Activated T-cell treated with anti-CD3 and anti-CD28 coated beads for 24 hours (primary cell): Measurements from ENCODE around the gene CPEB1.

ENCODE experiments used
- DNase-seq: peaks from one replicate; pipeline ENCODE4 v3.0.0-alpha.2; 2020; ENCODE audit warnings: low read depth

CPEB1 gene

DNA sequence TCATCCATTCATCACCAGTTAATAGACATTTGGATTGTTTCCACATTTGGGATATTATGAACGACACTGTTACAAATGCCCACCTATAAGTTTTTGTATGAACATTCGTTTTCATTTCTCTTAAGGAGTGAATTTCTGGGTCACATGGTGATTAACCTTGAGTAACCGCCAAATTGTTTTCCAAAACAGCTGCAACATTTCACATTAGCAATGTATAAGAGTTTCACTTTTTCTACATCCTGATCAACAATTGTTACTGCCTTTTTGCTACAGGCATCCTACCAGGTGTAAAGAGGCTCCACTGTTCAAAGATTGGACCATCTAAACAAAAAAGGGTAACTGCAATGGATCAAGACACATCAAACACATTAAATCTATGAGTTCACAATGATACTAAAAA lies 52.0 kb downstream of the CPEB1 start:
- no peak for DNase-seq

DNA sequence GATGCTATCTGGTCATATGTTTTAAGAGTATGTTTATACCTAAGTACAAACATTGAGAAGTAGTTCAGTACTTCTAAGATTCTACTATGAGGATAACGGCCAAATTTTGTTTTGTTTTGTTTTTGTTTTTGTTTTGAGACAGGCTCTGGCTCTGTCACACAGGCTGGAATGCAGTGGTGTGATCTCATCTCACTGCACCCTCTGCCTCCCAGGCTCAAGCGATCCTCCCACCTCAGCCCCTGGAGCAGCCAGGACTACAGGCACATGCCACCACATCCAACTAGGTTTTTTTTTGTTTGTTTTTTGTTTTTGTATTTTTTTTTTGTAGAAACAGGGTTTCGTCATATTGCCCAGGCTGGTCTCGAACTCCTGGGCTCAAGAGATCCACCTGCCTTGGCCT lies 59.4 kb downstream of the CPEB1 start:
- DNase-seq, result no peak

DNA sequence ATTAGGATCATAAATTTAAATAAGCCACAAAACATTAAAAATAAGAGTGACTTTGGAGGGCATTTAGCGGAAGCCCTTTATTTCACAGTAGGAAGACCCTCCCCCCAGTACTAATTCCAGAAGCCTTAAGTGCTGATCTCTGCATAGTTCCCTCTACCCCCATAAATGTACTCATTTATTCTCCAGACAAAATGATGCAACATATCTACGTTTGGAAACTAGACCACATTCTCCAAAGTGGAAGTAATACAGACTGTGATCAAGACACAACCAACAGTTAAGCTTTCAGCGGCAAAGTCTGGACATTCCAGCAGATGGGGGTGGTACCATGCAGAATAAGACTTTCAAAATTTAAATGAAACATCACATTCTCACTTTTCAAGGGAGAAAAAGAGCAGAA lies 62.1 kb downstream of the CPEB1 start:
- DNase-seq, result no peak

DNA sequence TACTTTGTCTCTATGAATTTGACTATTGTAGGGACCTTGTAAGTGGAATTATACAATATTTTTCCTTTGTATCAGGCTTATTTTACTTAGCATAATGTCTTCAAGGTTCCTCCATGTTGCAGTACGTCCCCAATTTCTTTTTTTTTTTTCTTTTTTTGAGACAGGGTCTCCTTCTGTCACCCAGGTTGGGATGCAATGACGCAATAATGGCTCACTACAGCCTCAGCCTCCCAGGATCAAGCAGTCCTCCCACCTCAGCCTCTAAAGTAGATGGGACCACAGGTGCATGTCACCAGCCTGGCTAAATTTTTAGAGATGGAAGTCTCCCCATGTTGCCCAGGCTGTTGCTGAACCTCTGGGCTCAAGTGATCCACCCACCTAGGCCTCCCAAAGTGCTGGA lies 66.5 kb downstream of the CPEB1 start:
- DNase-seq, result no peak

DNA sequence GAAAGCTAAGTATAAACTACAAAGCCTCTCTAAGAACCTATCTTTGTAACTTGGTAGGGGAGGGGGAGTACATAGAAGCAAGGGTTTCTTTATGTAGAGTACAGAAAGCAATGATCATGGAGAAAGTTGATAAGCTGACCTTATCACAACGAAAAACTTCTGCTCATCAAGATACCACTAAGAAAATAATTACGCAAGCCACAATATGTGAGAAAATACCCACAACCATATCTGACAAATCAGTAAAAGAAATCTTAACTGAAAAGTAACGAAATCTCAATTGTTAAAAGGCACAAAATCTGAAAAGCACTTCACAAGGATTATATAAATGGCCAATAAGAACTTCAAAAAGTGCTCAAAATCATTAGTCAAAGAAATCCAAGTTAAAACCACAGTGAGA lies 71.8 kb downstream of the CPEB1 start:
- no peak for DNase-seq

DNA sequence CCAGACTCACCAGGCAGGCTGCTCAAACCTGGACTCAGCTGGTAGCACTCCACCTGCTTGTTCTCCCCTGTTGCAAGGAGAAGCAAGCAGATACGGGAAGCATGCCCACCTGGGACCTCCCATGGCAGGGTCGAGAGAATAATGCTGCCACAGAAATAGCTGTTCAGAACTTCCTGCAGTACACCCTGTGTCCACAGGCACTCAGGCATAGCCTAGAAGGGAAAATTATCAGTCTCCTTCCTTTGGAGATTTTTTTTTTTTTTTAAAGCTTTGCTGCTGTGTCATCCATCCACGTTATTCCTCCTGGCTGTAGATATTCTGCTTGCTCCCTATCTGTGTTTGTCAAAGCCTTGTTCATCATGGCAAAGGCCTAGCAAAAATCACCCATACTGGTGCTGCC lies 74.2 kb downstream of the CPEB1 start:
- no peak for DNase-seq

DNA sequence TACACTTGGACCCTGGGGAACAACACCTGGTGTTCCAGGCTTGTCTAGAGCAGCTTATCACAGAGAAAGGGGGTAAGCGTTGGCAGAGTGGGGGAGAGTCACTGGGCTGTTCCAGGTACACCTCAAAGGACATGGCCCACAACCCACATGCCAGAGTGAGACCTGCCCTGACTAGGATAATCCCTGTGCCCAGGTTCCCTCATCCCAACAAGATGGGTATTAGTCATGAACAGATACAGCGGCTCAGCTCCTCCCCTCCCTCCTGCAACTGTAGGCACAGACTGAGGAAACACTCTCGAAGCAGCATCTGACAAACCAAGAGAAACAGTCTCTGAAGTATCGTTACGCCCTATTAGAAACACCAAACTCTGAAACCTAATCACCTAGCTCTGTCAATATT lies 74.9 kb downstream of the CPEB1 start:
- DNase-seq, result no peak

DNA sequence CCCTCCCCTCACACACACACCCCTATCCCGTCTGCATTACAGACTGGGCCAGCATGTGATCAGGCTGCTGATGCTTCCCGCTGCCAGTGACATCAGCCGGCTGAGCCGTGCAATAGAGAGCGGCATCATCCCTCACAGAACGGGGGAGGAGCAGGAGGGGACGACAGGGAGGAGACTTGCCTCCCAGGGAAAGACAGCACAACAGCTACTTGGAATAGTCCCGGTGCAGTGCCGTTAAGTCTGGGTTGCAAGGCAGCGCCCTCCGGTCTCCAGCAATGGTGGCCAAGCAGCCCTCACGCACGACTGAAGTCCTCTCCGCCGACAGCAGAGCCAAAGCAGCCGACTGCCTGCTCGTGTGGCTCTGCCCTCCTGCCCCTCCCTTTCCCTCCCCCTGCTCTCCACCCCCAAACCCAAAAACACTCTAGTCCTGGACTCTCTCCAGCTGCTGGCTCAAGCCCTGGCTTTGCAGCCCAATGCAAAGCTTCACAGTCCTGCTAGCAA lies 75.4 kb downstream of the CPEB1 start:
- DNase-seq, result no peak

DNA sequence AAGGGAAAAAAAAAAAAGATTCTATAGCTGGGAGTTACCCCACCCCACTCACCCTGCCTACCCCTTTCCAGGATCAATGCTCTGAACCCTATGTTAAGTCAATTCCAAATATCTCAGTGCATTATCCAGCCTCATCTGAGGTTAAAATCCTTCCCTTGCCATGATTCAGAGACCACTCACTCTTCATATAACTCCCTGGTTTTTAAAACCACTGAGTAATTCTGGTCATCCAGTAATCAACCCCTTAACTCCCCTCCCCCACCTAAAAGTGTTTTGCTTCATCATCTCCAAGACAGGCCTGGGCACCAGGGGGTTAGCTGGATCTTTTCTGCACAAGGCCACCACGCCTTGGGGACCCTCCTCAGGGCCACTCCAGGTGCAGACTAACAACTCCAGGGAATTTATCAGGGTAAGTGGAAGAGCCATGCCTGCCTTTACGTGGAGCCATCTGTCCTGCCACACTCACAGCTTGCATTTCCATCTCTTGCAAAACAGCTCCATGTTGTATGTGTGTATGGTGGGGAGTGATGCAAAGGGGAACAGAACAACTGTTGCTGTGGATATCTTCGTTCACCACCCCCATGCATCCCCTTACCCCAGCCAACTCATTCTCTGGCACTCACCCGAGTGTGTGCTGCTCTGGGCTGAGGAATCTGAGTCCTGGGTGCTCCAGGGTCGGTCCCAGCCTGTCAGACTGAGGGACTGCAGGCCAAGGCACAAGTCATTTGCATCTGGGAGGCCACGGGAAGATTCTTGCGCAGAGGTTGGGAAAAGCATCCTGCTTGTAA lies 76.2 kb downstream of the CPEB1 start:
- DNase-seq, result no peak

DNA sequence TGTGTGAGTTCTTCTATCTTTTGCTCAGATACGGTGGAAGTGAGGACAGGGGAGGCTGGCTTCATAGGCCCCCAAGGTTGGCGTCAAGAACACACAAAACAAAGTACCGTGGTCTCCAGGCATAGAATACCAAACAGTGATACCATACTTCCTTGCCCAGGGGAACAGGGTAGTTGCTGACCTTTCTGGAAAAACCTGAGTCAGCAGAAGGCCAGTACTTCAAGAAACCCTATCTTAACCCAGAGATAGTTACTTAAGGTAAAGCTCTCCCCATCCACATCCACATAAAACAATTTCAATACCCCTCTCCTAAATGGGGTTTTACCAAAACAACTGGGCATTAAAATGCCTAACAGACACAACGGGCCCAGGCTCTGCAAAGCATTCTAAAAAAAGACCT lies 77.3 kb downstream of the CPEB1 start:
- no peak for DNase-seq

DNA sequence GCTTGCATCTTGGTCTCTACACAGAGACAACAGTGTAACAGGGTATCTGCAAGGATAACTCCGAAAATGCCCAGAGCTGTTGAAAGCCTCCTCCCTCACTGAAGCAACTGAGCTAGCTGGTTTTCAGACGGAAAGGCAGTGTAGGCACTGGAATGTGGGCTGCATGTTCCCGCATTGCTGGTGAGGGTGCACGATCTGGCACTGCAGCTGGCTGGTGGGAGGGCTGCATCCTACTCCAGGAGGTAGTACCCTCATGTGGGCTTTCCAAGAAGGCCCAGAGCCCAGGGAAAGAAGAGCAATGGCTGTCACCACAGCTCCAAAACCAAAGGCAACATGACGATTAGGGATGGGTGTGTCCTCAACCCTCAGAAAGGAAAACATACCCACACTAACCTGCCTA lies 78.2 kb downstream of the CPEB1 start:
- DNase-seq, result no peak

DNA sequence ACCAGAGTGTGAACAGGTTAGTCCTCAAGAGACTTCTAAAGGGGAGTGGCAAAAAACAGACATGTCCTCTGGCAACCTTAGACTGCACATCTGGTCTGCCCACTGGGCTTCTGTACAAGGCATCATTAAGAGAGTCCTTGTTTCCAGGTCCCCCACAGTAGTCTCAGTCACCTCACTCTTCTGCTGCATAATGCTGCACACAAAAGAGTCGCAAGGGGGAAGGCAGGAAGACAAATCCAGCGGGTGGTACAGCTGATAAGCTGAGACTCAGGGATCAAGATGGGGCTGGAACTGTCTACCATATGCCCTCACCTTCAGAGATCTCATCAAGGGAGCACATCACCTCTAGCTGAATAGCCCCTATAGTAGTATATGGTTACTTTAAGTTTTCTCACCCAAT lies 79.5 kb downstream of the CPEB1 start:
- DNase-seq, result no peak

DNA sequence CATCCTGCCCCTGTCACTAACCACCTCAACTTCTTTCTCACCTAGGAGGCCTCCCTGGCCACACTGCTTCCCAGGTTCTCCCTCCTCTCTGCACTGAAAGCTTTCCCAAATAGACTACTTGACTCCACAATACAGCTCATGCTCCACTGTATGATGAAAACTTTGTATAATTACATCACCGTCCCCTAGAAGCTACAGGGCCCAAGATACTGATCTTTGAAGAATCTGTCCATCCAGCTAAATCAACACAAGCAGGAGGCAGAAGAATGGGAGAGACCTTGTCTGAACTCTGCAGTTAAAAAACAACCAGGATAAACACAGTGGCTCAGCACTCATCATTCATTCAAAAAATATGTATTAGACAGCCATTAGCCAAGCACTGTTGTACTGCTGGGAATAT lies 80.5 kb downstream of the CPEB1 start:
- DNase-seq, result no peak

DNA sequence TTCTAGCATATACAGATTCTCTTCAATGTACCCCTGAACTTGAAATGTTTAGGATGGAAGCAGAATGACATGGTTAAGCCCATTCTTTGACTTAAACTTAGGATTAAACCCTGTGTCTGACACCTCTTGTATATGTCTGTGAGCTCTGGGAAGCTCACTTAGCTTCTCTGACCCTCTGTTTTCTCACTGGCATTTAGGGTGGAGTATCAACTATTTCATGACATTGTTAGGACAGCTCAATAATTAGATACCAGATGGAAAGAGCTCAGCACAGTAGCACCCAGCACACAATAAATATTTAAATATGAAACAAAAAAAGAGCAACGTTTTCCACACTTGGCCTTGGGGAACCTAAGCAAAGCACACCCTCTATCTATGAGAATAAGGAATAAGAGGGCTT lies 88.7 kb downstream of the CPEB1 start:
- DNase-seq, result no peak

DNA sequence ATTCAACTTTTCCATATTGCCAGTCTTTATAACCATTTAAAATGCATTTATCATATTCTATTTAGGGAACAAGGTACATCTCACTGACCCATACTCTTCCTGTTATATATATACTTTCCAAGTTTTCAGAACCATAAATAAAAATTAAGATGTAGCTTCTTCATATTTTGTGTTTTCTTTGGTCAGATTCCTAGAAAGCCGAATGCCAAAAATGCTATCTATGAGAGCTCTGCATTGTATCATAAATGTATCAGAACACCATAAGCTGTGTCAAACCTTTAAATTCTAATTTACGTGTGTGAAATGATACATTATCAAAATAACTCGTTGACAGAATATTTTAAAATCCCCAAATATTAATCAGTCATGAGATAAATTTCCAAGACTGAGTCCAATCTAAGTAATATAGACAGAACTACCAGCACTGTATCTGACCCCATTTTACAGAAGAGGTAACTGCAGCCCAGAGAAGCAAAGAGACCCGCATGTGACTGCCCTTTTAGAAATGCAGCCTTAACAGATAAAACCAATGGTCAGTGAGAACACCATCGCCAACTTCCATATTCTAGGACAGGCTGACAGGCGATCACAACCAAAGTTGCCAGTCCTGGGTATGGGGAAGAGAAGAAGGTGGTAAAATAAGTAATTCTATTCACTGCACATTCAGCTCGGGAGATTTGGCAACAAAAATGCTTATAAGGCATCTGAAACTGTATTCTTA lies 90.7 kb downstream of the CPEB1 start:
- DNase-seq, result no peak

DNA sequence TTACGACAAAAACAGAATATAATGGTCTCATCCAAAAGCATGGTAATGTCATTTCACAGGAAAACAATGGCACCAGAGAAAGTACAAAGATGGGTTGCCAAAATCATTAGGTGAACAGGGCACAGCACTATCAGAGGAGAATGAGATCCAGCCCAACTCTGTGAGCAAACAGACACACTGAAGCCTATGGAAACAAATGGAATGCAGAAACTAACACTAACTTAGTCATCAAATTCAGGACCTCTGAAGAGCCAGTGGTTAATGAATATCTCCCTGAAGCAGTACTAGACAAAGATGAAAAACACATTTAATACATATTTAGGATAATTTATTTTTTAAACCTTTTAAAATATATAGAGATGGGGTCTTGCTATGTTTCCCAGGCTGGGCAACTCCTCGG lies 92.3 kb downstream of the CPEB1 start:
- DNase-seq, result no peak

DNA sequence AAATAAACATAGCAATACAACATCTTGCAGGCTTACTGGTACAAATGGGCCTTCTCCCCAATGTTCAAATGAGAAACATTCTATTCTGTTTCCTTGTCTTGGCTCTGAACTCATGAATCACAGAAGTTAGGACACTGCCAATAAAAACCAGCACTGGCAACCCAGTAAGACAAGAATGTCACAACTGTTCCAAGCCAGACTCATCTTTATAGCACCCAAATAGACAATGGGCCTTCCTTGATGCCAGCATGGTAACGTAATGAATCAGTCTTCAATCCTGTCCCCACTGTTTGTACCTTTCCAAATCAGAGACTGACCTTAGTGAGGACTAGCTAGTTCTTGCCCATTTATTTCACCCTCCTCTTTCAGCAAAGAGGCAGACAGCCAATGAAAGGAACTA lies 92.8 kb downstream of the CPEB1 start:
- DNase-seq, result no peak

DNA sequence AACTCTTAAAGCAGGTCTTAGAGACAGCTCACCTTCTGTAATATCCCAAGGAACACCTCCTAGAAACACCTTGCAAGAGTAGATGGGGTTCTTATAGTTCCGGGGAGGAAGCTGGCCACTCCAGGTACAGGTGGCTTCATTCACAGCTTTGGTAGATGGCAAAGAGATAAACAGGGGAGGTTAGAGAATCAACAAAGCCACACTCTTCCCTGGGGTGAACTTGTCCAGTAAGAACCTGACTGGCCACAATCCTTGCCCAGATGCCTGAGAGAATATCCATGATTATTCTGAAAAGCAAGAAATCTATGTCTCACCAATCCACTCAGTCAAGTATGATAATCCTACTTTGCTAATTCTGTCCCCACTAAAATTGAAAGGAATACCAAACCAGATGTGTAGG lies 93.3 kb downstream of the CPEB1 start:
- DNase-seq, result no peak

DNA sequence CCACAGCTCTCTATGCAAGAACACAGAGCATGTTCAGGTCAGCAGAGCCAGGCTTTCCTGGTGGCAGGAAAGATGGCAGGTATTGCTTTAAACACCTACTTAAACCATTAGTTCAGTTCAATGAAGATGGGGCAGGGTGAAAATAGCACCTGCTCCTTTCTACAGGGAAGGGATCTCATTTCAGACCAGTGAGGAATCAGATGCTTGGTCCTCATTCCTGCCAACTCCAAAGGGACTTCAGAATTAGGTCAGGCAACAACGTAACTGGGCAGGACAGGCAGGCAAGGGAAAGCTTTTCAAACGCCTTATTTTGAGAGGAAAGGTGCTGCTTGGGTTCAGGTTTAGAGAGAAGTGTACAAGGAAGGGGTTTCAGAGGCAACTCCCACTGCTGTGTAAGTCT lies 94.3 kb downstream of the CPEB1 start:
- DNase-seq, result no peak

DNA sequence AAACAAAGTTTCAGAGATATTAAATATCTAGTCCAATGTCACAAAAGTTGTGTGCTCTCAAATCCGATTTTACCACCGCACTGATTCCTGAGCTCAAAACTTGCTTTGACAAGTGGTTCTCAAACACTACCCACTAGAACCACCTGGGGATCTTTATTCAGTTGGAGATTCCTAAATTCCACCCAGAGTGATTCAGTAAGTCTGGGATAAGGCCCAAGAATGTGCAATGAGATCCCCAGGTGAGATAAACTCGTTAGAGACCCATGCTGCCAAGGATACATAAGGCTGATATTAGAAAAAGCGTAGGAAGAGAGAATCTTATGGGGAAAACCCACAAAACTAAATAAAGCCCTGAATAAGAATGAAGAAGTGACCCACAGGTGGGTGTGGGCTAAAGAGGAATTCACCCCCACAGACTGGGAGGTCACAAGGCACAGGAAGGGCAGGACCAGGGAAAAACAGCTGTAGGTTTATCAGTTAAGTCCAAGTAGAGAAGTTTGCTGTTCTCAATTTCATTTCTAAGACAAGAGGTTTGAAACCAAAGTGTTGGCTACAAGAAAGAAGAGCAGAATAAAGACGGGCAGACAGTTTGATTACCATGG lies 95.4 kb downstream of the CPEB1 start:
- DNase-seq, result no peak

DNA sequence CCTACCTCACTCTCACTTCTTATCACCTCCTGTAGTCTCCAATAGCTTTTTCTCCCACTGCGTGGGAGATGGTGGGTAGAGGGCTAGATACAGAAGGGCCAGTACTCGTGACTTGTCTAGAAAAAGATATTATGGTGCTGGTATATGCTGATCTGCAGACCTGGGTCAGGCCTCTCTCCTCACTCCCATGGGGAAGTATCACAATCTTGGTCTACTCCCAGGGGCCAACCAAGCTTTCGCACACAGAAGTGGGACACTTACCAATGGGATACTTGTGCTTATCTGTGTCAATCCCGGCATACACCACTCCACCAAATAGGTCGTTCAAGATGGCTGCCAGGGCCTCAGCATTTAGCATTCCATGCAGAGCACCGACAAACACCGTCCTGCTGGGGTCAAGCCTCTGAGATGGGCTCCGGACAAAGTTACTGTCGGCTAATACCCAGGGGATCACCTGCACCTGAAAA lies 97.9 kb downstream of the CPEB1 start:
- DNase-seq, result no peak

DNA sequence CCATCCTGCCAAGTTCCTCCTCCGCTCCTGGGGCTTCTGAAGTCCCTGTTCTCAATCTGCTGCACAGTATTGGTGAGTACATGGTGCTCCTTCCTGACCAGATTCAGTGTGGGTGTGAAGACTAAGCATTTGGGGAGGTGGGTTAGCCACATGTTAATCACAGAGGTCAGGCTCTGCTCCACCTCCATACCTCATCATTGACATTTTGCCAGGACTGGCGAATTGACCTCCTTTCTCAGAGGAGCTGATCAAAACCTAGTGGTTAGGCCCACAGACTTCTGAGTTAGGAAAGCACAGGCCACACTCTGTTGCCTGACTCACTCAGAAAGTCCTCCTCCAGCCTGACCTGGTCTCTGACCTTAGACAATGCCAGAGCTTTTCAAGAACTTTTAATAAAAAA lies 98.5 kb downstream of the CPEB1 start:
- no peak for DNase-seq

DNA sequence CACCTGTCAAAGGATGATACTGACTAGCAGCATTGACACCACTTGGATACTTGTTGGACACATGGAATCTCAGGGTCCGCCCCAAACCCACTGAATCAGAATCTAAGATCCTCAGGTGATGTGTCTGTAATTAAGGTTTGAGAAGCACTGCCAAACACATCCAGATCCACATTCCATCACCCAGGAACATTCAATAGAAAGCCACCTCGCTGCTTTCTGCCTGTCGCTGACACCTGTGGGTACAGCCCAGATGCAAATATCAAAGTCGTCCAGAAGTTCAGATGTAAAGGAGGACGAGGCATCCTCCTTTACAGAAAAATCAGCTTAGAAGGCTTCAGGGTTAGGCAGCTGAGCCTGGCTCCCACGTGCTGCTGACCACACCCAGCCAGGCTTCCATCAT lies 101.7 kb downstream of the CPEB1 start:
- DNase-seq, result no peak
